GM10248 (cell line): ENCODE measurements around the gene RREB1.
"Not testable (repeated sequence)": the region's sequence is repeated elsewhere in the genome, so short reads cannot be mapped to it uniquely, and the experiment has no call there.

Experiments
- CTCF ChIA-PET: fragments of 300-600 bp; sonication (Branson Sonifier 250); formaldehyde crosslinking; extraction: SDS; loops from one replicate; lab custom pipeline; 2021; ENCODE audit warnings: antibody characterized with exemption; lab: Yijun Ruan, JAX
- POLR2A ChIA-PET: fragments of 350-650 bp; sonication (Branson Sonifier 250); formaldehyde crosslinking; extraction: SDS; loops from one replicate; lab custom pipeline; 2020; ENCODE audit warnings: antibody characterized with exemption; lab: Yijun Ruan, JAX
- DNase-seq: peaks from one replicate; pipeline ENCODE4 v3.0.0; 2012; ENCODE audit errors: extremely low spot score
- TF ChIP-seq, protein P1 (sequence below): IDR thresholded peaks from 2 replicates; pipeline ENCODE4 v1.5.1; 2012; ENCODE audit warnings: mild to moderate bottlenecking, low read depth; ENCODE audit errors: extremely low read depth, missing control alignments, control extremely low read depth

Gene RREB1

DNA sequence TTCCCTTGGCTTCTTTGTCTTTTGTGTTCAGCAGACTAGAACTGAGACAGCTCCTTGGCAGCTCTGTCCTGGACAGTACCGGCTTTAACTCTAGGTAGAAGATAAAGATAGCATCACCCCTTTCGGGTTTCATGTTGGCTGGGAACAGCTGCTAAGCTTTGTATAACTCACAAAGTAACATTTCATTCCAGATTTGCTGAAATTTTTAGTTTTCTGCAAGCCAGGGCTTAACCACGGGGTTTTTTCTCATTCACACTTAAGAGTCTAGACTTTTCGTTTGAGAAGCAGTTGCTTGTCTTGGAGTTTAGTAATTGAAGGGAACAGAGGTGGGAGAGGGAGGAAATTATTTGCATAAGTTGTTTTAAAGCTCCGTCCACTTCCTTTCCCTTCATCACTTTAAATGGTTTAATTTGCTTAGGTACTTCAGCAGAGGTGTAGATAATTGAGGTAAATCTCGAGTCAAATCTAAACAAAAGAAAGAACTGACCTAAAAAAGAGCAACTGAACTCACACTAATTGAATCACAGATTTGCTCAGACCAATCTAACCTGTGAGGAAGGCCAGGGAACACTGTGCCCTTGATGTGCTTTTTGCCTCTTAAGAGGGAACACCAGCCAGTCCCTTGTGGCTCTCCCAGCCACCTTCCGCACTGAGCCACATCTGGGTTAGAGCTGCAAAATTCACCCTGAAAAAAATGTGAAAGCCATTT is 48.3 kb downstream of the RREB1 start:
- TF ChIP-seq, protein P1, sequence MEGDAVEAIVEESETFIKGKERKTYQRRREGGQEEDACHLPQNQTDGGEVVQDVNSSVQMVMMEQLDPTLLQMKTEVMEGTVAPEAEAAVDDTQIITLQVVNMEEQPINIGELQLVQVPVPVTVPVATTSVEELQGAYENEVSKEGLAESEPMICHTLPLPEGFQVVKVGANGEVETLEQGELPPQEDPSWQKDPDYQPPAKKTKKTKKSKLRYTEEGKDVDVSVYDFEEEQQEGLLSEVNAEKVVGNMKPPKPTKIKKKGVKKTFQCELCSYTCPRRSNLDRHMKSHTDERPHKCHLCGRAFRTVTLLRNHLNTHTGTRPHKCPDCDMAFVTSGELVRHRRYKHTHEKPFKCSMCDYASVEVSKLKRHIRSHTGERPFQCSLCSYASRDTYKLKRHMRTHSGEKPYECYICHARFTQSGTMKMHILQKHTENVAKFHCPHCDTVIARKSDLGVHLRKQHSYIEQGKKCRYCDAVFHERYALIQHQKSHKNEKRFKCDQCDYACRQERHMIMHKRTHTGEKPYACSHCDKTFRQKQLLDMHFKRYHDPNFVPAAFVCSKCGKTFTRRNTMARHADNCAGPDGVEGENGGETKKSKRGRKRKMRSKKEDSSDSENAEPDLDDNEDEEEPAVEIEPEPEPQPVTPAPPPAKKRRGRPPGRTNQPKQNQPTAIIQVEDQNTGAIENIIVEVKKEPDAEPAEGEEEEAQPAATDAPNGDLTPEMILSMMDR: no peak
- CTCF ChIA-PET: interaction anchor here (0.9 to 1.5 kb wide), 7 partner anchors 10 to 480 kb away, joined by 3 to 6 read pairs (median 3); no protein-coding TSS in a partner anchor
- POLR2A ChIA-PET: interaction anchor here (0.5 to 1.6 kb wide), 2 partner anchors 20 to 188 kb away, joined by 4 to 5 read pairs; no protein-coding TSS in a partner anchor
- DNase-seq: no peak

DNA sequence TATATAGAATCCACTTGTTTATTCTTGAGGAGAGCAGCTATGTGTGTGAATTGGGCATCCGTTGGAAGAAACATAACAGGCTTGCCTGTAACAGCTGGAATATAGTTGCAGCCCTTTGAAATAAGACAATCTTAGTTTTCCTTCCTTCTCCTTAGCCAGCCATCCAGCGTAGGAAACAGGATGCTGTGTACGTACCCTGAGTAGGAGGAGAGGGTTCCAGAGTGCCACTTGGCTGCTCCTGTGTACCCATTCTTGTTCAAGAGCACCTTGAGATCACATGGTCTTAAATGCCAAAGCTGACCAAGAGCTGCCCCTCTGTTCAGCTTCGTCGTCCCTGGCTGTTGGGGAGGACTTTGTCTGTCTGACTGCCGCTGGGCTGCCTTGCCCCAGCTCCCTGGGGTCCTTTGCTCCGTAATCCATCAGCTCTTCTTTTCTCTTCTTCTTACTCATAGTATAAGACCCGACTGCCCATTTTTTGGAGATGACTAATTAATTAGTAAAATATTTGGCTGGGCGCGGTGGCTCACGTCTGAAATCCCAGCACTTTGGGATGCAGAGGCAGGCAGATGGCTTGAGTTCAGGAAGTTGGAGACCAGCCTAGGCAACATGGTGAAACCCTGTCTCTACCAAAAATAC is 49.0 kb downstream of the RREB1 start:
- ChIA-PET CTCF (interaction anchor here (0.6 to 1.5 kb wide), 6 partner anchors 9 to 481 kb away, joined by 3 to 6 read pairs (median 3); no protein-coding TSS in a partner anchor), POLR2A (interaction anchor here (0.5 to 1.6 kb wide), 2 partner anchors 21 to 189 kb away, joined by 4 to 5 read pairs; no protein-coding TSS in a partner anchor)
- DNase-seq: no peak
- TF ChIP-seq, protein P1: no peak

DNA sequence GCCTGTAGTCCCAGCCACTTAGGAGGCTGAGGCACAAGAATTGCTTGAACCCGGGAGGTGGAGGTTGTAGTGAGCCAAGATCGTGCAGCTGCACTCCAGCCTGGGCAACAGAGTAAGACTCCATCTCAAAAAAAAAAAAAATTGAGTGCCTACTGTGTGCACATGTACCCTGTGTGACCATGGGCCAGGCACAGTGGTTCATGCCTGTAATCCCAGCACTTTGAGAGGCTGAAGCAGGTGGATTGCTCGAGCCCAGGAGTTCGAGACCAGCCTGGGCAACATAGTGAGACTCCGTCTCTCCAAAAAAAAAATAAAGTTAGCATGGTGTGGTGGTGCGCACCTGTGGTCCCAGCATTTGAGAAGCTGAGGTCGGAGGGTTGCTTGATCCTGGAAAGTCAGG is 49.5 kb downstream of the RREB1 start:
- ChIA-PET CTCF (interaction anchor here (0.6 kb wide), 1 partner anchor 10 kb away, joined by 3 read pairs; no protein-coding TSS in a partner anchor), POLR2A (interaction anchor here (1.6 kb wide), 1 partner anchor 22 kb away, joined by 5 read pairs; no protein-coding TSS in a partner anchor)
- DNase-seq: not testable (repeated sequence)

DNA sequence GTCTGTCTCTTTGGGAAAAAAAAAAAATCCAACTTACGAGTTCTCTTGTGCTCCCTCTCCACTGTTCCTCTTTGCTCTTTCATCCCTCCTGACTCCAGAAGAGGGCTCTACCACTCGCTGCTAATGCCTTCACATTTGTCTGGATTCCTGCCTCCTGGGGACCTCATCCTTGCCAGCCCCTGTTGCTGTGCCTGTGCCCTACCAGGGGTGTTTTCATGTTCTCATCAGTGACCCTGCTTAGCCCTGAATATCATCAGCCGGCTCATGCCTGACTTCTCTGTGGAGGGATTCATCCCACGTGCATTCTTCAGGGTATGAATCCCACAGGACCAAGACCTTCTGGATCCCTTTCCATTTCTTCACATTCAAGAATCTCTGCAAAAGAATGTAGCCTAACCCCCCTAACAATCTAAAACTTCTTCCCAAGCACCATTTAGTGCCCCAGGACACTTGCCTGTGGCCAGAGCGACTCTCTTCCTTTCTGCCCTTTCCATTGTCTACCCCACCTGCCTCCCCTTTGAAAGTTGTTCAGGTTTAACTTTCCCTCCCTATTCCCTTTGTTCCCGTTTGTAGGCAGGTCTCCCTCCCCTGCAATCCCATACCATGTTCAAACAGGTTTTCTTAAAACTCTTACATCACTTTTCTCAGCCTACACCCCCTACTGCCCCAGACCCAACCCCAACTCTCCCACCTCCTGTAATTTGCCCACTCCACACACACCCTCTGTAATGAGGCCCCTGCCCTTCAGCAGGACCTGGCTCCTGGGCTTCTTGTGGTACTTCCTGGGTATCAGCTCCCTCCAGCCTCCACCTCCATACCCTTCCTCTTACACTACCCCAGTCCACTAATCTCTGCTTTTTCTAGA is 50.2 kb downstream of the RREB1 start:
- DNase-seq: no peak
- ChIA-PET CTCF (interaction anchor here (0.8 to 1.1 kb wide), 3 partner anchors 11 to 16 kb away, joined by 3 to 6 read pairs (median 3); no protein-coding TSS in a partner anchor), POLR2A (interaction anchor here (0.6 to 1.1 kb wide), 2 partner anchors 17 to 21 kb away, joined by 3 to 4 read pairs; no protein-coding TSS in a partner anchor)
- TF ChIP-seq, protein P1: no peak

GRCh38 chr6:7159790-7160525 is 52.2 kb downstream of the RREB1 start:
- no peak for DNase-seq
- ChIA-PET CTCF (interaction anchor here (1.4 kb wide), 1 partner anchor 9 kb away, joined by 5 read pairs; no protein-coding TSS in a partner anchor), POLR2A (no interaction called here)
- TF ChIP-seq, protein P1: no peak

DNA sequence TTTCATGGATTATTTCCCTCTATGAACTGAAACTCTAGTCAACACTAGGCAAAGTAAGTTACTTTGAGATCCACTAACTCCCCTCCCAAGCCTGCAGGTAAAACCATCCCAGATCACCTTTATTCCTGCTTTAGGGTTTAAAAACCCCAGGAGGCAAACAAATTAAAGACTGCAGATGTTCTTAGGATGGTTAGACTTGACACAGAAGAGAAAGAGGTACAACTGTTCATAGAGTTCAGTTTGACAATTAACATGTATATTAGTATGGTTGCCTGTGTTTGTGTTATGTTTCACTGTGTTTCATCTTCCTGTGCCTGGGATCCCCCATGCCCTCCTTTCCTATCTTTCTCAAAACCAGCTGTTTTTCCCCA is 53.5 kb downstream of the RREB1 start:
- ChIA-PET POLR2A (no interaction called here), CTCF (interaction anchor here (1.5 kb wide), 1 partner anchor 10 kb away, joined by 3 read pairs; no protein-coding TSS in a partner anchor)
- no peak for DNase-seq
- TF ChIP-seq, protein P1: no peak
